Measurements from ENCODE around the gene KCP. TPM values are rescaled to one million over a fixed set of nuclear protein-coding genes. Genes with fewer than 3 reads are reported as not detected.

The KCP gene
- polyA plus RNA-seq, 3 donors = 0.11 to 0.16 TPM; not detected in 1

DNA sequence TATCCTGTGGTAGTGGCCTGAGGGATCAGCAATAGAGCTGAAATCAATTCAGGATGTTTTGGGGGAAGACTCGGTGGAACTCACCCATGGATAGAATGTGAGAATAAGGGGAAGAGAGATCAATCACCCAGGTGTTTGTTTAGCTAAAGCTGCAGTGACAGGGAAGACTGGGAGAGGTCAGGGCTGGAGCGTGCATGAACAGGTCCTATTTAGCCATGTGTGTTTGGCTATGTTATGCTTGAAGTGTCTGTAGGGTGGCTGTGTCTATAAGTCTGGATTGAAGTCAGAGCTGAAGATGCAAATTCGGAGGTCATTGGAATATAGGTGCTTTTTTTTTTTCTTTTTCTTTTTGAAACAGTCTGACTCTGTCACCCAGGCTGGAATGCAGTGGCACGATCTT is 43.3 kb downstream of the KCP start:
- Mint-ChIP-seq H3K27me3 (ENCODE audit: low read depth in 3 of 3) (peaks cover 19 to 35% (median 34%) of the 10 kb centered on the region in 3 donors), H3K4me1 (peaks cover 31% of the 10 kb centered on the region), H3K27ac (no peak overlapping the region), H3K36me3 (peaks cover 42% of the 10 kb centered on the region in 2 donors), H3K9me3 (peaks cover 0 to 6% (median 2%) of the 10 kb centered on the region in 7 donors), H3K4me3 (peak overlapping the region in 1 of 2 donors; percentile 28)
- 95% methylated on average over 4 of the region's 4 CpGs for WGBS (ENCODE audit: insufficient coverage)
- peaks cover 19 to 22% of the 10 kb centered on the region in 2 donors for H3K36me3 ChIP-seq (replicated peaks in 1 of 2; ENCODE audit: control insufficient read depth in 1 of 2, insufficient read depth in 2 of 2, low read length in 2 of 2)
- intact Hi-C loops (cut with micrococcal nuclease) = loop anchor here in 1 of 2 donors (10.0 kb wide), 1 partner anchor 122 kb away; no protein-coding TSS in a partner anchor
- peaks cover 2 to 28% of the 10 kb centered on the region in 2 donors for H3K27me3 ChIP-seq (ENCODE audit: control insufficient read depth in 2 of 2, insufficient read depth in 2 of 2, low read length in 2 of 2)
- H3K4me2 ChIP-seq (replicated peaks; ENCODE audit: extremely low read depth, low read length, poor library complexity, severe bottlenecking) = no peak overlapping the region
- peaks cover 32% of the 10 kb centered on the region for H3K79me2 ChIP-seq (ENCODE audit: insufficient read depth, low read length)
- H3K4me3 ChIP-seq (replicated peaks in 1 of 3; ENCODE audit: low read depth in 2 of 3, low read length in 3 of 3) = no peak overlapping the region
- H4K20me1 ChIP-seq (ENCODE audit: insufficient read depth, low read length) = peaks cover 76% of the 10 kb centered on the region
- H3K27ac ChIP-seq (ENCODE audit: low read depth in 1 of 2, low read length in 2 of 2) = no peak overlapping the region
- H3K9ac ChIP-seq (ENCODE audit: insufficient read depth, low read length, poor library complexity, severe bottlenecking) = no peak overlapping the region
- H3K4me1 ChIP-seq (ENCODE audit: control insufficient read depth in 1 of 2, insufficient read depth in 2 of 2, low read length in 2 of 2) = peaks cover 19 to 31% of the 10 kb centered on the region in 2 donors
- TF ChIP-seq, protein P1, sequence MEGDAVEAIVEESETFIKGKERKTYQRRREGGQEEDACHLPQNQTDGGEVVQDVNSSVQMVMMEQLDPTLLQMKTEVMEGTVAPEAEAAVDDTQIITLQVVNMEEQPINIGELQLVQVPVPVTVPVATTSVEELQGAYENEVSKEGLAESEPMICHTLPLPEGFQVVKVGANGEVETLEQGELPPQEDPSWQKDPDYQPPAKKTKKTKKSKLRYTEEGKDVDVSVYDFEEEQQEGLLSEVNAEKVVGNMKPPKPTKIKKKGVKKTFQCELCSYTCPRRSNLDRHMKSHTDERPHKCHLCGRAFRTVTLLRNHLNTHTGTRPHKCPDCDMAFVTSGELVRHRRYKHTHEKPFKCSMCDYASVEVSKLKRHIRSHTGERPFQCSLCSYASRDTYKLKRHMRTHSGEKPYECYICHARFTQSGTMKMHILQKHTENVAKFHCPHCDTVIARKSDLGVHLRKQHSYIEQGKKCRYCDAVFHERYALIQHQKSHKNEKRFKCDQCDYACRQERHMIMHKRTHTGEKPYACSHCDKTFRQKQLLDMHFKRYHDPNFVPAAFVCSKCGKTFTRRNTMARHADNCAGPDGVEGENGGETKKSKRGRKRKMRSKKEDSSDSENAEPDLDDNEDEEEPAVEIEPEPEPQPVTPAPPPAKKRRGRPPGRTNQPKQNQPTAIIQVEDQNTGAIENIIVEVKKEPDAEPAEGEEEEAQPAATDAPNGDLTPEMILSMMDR (IDR thresholded peaks at IDR 0.05) = no peak
- no peak overlapping the region for H2AFZ ChIP-seq (ENCODE audit: insufficient read depth, low read depth, low read length, poor library complexity, severe bottlenecking)
- no peaks in the 10 kb centered on the region for H3K9me3 ChIP-seq (replicated peaks in 1 of 2; ENCODE audit: control insufficient read depth in 1 of 2, insufficient read depth in 1 of 2, low read length in 2 of 2)
- DNase-seq = no peak

DNA sequence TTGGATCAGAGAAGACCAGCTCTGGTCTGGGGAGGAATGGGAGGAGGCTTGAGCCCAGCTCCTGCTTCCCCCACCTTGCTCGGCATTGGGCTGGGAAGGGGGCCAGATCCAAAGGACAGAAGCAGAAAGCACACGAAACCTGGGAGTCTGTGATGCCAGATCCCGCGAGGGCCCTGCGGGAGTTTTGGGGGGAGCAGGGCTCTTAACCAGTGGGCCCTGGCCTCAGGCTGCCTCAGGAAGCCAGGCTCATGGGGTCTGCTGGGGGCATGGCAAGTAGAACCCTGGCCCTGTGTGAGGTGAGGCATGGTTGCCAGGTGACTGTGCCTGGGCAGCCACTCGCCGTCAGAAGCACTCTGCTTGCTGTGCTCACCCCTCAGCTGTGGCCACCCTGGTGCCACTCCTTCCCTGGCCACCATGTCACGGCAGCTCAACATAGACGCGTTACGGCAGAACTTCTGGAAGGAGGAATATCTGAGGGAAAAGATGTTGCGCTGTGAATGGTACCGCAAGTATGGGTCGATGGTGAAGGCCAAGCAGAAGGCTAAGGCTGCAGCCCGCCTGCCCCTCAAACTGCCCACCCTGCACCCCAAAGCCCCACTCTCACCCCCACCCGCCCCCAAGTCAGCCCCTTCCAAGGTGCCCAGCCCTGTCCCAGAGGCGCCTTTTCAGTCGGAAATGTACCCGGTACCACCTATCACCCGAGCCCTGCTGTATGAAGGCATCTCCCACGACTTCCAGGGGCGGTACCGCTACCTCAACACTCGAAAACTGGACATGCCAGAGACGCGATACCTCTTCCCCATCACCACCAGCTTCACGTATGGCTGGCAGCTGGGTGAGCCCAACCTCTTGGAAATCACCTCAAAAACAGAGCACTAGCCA is 44.3 kb downstream of the KCP start:
- Mint-ChIP-seq H3K9me3 (peaks cover 0 to 6% (median 2%) of the 10 kb centered on the region in 7 donors), H3K27ac (peak overlapping the region in 2 of 7 donors; percentile 10 to 15), H3K27me3 (ENCODE audit: low read depth in 3 of 3) (peaks cover 19 to 31% (median 31%) of the 10 kb centered on the region in 3 donors), H3K4me3 (no peak overlapping the region), H3K36me3 (peaks cover 42% of the 10 kb centered on the region in 2 donors), H3K4me1 (peaks cover 33% of the 10 kb centered on the region)
- Histone ChIP-seq H3K9ac (ENCODE audit: insufficient read depth, low read length, poor library complexity, severe bottlenecking) (no peak overlapping the region), H3K36me3 (replicated peaks in 1 of 2; ENCODE audit: control insufficient read depth in 1 of 2, insufficient read depth in 2 of 2, low read length in 2 of 2) (peaks cover 19 to 22% of the 10 kb centered on the region in 2 donors), H3K27ac (ENCODE audit: low read depth in 1 of 2, low read length in 2 of 2) (no peak overlapping the region), H4K20me1 (ENCODE audit: insufficient read depth, low read length) (peaks cover 76% of the 10 kb centered on the region), H3K27me3 (ENCODE audit: control insufficient read depth in 2 of 2, insufficient read depth in 2 of 2, low read length in 2 of 2) (peaks cover 2 to 25% of the 10 kb centered on the region in 2 donors), H3K4me2 (replicated peaks; ENCODE audit: extremely low read depth, low read length, poor library complexity, severe bottlenecking) (no peak overlapping the region), H3K79me2 (ENCODE audit: insufficient read depth, low read length) (peaks cover 32% of the 10 kb centered on the region), H2AFZ (ENCODE audit: insufficient read depth, low read depth, low read length, poor library complexity, severe bottlenecking) (no peak overlapping the region), H3K9me3 (replicated peaks in 1 of 2; ENCODE audit: control insufficient read depth in 1 of 2, insufficient read depth in 1 of 2, low read length in 2 of 2) (no peaks in the 10 kb centered on the region), H3K4me3 (replicated peaks in 1 of 3; ENCODE audit: low read depth in 2 of 3, low read length in 3 of 3) (no peak overlapping the region), H3K4me1 (ENCODE audit: control insufficient read depth in 1 of 2, insufficient read depth in 2 of 2, low read length in 2 of 2) (peaks cover 21 to 31% of the 10 kb centered on the region in 2 donors)
- DNase-seq = no peak
- TF ChIP-seq, protein P1 (IDR thresholded peaks at IDR 0.05) = no peak
- intact Hi-C loops (cut with micrococcal nuclease) = loop anchor here in 1 of 2 donors (10.0 kb wide), 1 partner anchor 121 kb away; no protein-coding TSS in a partner anchor
- 92% methylated on average over 14 of the region's 27 CpGs for WGBS (ENCODE audit: insufficient coverage)

Data from CD14-positive monocyte (primary cell).